GM10248 (cell line): ENCODE results near the gene TEX47.

ENCODE experiments used
- CTCF ChIA-PET: fragments of 300-600 bp; sonication (Branson Sonifier 250); formaldehyde crosslinking; extraction: SDS; loops from one replicate; lab custom pipeline; 2021; ENCODE audit warnings: antibody characterized with exemption; lab: Yijun Ruan, JAX
- POLR2A ChIA-PET: fragments of 350-650 bp; sonication (Branson Sonifier 250); formaldehyde crosslinking; extraction: SDS; loops from one replicate; lab custom pipeline; 2020; ENCODE audit warnings: antibody characterized with exemption; lab: Yijun Ruan, JAX
- DNase-seq: peaks from one replicate; pipeline ENCODE4 v3.0.0; 2012; ENCODE audit errors: extremely low spot score
- CTCF ChIP-seq: IDR thresholded peaks from 2 replicates; pipeline ENCODE4 v1.5.1; 2012; ENCODE audit warnings: mild to moderate bottlenecking, low read depth; ENCODE audit errors: extremely low read depth, missing control alignments, control extremely low read depth

Gene TEX47

GRCh38 chr7:88795553-88795952 is at the start of gene TEX47:
TEX47 (minus strand) TSS chr7:88795737; CDS start chr7:88794942, 795 bp downstream.
- no peak for TF ChIP-seq CTCF
- POLR2A ChIA-PET, result no interaction called here
- no peak for DNase-seq
- CTCF ChIA-PET, result interaction anchor here (1.3 kb wide), 1 partner anchor 14 kb away, joined by 3 read pairs; no protein-coding TSS in a partner anchor

- POLR2A ChIA-PET, result no interaction called here
- CTCF ChIA-PET, result interaction anchor here (0.9 to 2.5 kb wide), 2 partner anchors 10 to 298 kb away, joined by 3 to 11 read pairs; no protein-coding TSS in a partner anchor
Measured at GRCh38 chr7:88845091-88845490, 49.6 kb upstream of the TEX47 start.

GRCh38 chr7:88842201-88842600 is 46.7 kb upstream of the TEX47 start:
- POLR2A ChIA-PET, result no interaction called here
- no peak for DNase-seq
- TF ChIP-seq CTCF, result no peak
- CTCF ChIA-PET, result interaction anchor here (1.6 to 3.2 kb wide), 3 partner anchors 11 to 599 kb away, joined by 6 to 9 read pairs (median 7); no protein-coding TSS in a partner anchor

More at GRCh38 chr7:88845091-88845490, 49.6 kb upstream of the TEX47 start:
- DNase-seq, result no peak
- TF ChIP-seq CTCF, result no peak

- DNase-seq, result peak; percentile 12
- POLR2A ChIA-PET, result no interaction called here
- peak; percentile 53 for TF ChIP-seq CTCF
- CTCF ChIA-PET, result interaction anchor here (0.7 to 2.9 kb wide), 13 partner anchors 10 to 592 kb away, joined by 3 to 28 read pairs (median 4); no protein-coding TSS in a partner anchor
Measured at GRCh38 chr7:88835147-88835728, 39.7 kb upstream of the TEX47 start.

- ChIA-PET POLR2A (no interaction called here), CTCF (no interaction called here)
- no peak for TF ChIP-seq CTCF
Measured at GRCh38 chr7:88826222-88826621, 30.7 kb upstream of the TEX47 start.

GRCh38 chr7:88818552-88818951 is 23.0 kb upstream of the TEX47 start:
- CTCF ChIA-PET, result no interaction called here
- POLR2A ChIA-PET, result no interaction called here
- DNase-seq, result no peak
- no peak for TF ChIP-seq CTCF

More at GRCh38 chr7:88826222-88826621, 30.7 kb upstream of the TEX47 start:
- no peak for DNase-seq
